ENCODE measurements around the gene CAPZA2. TPM values are rescaled to one million over a fixed set of nuclear protein-coding genes. Genes with fewer than 3 reads are reported as not detected.
A peak's percentile ranks its signal among the peaks of the same experiment; 100 is the strongest.

Gene CAPZA2
- total and polyA plus RNA-seq, 9 of the 15 experiments (the other 6 are each of a cell fraction or from before 2014, with no cell fraction given), result 67.0 to 524 (median 176) TPM

- no peak for TF ChIP-seq ATF2 (CRISPR knock-in tag; IDR thresholded peaks at IDR 0.05)
- TF ChIP-seq, protein P1, sequence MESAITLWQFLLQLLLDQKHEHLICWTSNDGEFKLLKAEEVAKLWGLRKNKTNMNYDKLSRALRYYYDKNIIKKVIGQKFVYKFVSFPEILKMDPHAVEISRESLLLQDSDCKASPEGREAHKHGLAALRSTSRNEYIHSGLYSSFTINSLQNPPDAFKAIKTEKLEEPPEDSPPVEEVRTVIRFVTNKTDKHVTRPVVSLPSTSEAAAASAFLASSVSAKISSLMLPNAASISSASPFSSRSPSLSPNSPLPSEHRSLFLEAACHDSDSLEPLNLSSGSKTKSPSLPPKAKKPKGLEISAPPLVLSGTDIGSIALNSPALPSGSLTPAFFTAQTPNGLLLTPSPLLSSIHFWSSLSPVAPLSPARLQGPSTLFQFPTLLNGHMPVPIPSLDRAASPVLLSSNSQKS (CRISPR knock-in tag; IDR thresholded peaks at IDR 0.05), result 0 out of 2 replicates have a peak, but pooled peaks have one; percentile 33
- TF ChIP-seq ZNF589 (CRISPR knock-in tag; IDR thresholded peaks at IDR 0.05; ENCODE audit: low read depth), result peak; percentile 89
- TF ChIP-seq HDGF (IDR thresholded peaks at IDR 0.05), result 0 out of 2 replicates have a peak, but pooled peaks have one; percentile 58
- TF ChIP-seq ZNF699 (CRISPR knock-in tag; IDR thresholded peaks at IDR 0.05; ENCODE audit: insufficient replicate concordance), result peak; percentile 52
- TF ChIP-seq, protein P2, sequence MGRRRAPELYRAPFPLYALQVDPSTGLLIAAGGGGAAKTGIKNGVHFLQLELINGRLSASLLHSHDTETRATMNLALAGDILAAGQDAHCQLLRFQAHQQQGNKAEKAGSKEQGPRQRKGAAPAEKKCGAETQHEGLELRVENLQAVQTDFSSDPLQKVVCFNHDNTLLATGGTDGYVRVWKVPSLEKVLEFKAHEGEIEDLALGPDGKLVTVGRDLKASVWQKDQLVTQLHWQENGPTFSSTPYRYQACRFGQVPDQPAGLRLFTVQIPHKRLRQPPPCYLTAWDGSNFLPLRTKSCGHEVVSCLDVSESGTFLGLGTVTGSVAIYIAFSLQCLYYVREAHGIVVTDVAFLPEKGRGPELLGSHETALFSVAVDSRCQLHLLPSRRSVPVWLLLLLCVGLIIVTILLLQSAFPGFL (CRISPR knock-in tag; IDR thresholded peaks at IDR 0.05), result 0 out of 2 replicates have a peak, but pooled peaks have one; percentile 55
- 0 out of 2 replicates have a peak, but pooled peaks have one; percentile 4 for TF ChIP-seq ZBTB17 (CRISPR knock-in tag; IDR thresholded peaks at IDR 0.05)
- TF ChIP-seq SMARCE1 (IDR thresholded peaks at IDR 0.05), result 0 out of 2 replicates have a peak, but pooled peaks have one; percentile 16
- TF ChIP-seq MBD2 (IDR thresholded peaks at IDR 0.05; ENCODE audit: borderline replicate concordance, low read depth), result peak; percentile 22; the same call in 1 of the 2 replicates
- TF ChIP-seq NFYB (IDR thresholded peaks at IDR 0.05; ENCODE audit: extremely low read depth, insufficient read length), result peak; percentile 81
- TF ChIP-seq NR4A1 (CRISPR knock-in tag; IDR thresholded peaks at IDR 0.05), result no peak
- peak; percentile 58; the same call in 1 of the 2 replicates for TF ChIP-seq NR4A1 (tag; IDR thresholded peaks at IDR 0.05)
- TF ChIP-seq ETV1 (tag; conservative IDR thresholded peaks at IDR 0.05; ENCODE audit: low read depth), result peak; percentile 65
- no peak for TF ChIP-seq PATZ1 (CRISPR knock-in tag; IDR thresholded peaks at IDR 0.05; ENCODE audit: borderline replicate concordance)
- peak; percentile 37; the same call in 1 of the 2 replicates for TF ChIP-seq DPF2 (IDR thresholded peaks at IDR 0.05)
- TF ChIP-seq, protein P3, sequence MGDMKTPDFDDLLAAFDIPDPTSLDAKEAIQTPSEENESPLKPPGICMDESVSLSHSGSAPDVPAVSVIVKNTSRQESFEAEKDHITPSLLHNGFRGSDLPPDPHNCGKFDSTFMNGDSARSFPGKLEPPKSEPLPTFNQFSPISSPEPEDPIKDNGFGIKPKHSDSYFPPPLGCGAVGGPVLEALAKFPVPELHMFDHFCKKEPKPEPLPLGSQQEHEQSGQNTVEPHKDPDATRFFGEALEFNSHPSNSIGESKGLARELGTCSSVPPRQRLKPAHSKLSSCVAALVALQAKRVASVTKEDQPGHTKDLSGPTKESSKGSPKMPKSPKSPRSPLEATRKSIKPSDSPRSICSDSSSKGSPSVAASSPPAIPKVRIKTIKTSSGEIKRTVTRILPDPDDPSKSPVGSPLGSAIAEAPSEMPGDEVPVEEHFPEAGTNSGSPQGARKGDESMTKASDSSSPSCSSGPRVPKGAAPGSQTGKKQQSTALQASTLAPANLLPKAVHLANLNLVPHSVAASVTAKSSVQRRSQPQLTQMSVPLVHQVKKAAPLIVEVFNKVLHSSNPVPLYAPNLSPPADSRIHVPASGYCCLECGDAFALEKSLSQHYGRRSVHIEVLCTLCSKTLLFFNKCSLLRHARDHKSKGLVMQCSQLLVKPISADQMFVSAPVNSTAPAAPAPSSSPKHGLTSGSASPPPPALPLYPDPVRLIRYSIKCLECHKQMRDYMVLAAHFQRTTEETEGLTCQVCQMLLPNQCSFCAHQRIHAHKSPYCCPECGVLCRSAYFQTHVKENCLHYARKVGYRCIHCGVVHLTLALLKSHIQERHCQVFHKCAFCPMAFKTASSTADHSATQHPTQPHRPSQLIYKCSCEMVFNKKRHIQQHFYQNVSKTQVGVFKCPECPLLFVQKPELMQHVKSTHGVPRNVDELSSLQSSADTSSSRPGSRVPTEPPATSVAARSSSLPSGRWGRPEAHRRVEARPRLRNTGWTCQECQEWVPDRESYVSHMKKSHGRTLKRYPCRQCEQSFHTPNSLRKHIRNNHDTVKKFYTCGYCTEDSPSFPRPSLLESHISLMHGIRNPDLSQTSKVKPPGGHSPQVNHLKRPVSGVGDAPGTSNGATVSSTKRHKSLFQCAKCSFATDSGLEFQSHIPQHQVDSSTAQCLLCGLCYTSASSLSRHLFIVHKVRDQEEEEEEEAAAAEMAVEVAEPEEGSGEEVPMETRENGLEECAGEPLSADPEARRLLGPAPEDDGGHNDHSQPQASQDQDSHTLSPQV (IDR thresholded peaks at IDR 0.05), result peak; percentile 77; the same call in 1 of the 2 replicates
- peak; percentile 7; the same call in 1 of the 2 replicates for TF ChIP-seq ATF7 (IDR thresholded peaks at IDR 0.05)
Observed at GRCh38 chr7:116951366-116952292, 89.2 kb downstream of the CAPZA2 start (continued).

Data from K562 (cell line).